Skeletal muscle satellite cell (primary cell): ENCODE results near the gene ACSL4.
"Not testable (repeated sequence)": the region's sequence is repeated elsewhere in the genome, so short reads cannot be mapped to it uniquely, and the experiment has no call there.

ENCODE experiments used
- H3K27me3 ChIP-seq: 2 replicates; pipeline ENCODE4 v1.7.0; 2013; ENCODE audit warnings: low read length; ENCODE audit not compliant: control insufficient read depth, insufficient read depth
- H3K36me3 ChIP-seq: 2 replicates; pipeline ENCODE4 v1.7.0; 2013; ENCODE audit warnings: mild to moderate bottlenecking, control low read depth, low read length; ENCODE audit not compliant: insufficient read depth
- H3K4me1 ChIP-seq: 2 replicates; pipeline ENCODE4 v1.7.0; 2013; ENCODE audit warnings: low read length; ENCODE audit not compliant: control insufficient read depth, insufficient read depth
- H3K4me2 ChIP-seq: 2 replicates; pipeline ENCODE4 v1.7.0; 2013; ENCODE audit warnings: mild to moderate bottlenecking, low read length
- H3K4me3 ChIP-seq: 2 replicates; pipeline ENCODE4 v1.7.0; 2013; ENCODE audit warnings: low read length
- H3K9ac ChIP-seq: 2 replicates; pipeline ENCODE4 v1.7.0; 2013; ENCODE audit warnings: mild to moderate bottlenecking, low read depth, low read length, moderate library complexity
- H3K9me3 ChIP-seq: replicated peaks from 2 replicates; pipeline ENCODE4 v1.7.0; 2013; ENCODE audit warnings: mild to moderate bottlenecking, control low read depth, low read length

ACSL4 gene

GRCh38 chrX:109660435-109661143 lies 72.5 kb downstream of the ACSL4 start:
- Histone ChIP-seq H3K4me2 (no peak overlapping the region), H3K9me3 (no peaks in the 10 kb centered on the region), H3K4me1 (no peaks in the 10 kb centered on the region), H3K27me3 (peaks cover 5% of the 10 kb centered on the region), H3K9ac (no peak overlapping the region), H3K36me3 (peaks cover 6% of the 10 kb centered on the region), H3K4me3 (no peak overlapping the region)

DNA sequence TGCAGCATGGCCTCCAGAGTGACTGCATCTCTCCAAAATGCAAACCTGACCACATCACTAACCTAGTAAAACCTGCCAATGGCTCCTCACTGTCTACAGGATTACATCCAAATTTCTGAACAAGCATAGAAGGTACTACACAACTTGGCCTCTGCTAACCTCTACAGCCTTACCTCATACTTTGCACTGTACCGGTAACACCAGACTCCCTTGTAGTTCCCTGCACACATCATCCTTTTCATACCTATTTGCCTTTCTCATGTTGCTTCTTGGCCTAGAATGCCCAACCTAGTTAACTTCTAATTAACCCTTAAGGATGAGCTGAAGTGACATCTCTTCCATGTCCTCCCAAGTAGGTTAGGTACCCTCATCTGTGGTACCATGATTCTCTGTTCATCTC lies 74.7 kb downstream of the ACSL4 start:
- Histone ChIP-seq H3K9me3 (no peaks in the 10 kb centered on the region), H3K9ac (no peak overlapping the region), H3K4me3 (no peak overlapping the region), H3K36me3 (peaks cover 6% of the 10 kb centered on the region), H3K4me1 (no peaks in the 10 kb centered on the region), H3K27me3 (peaks cover 7% of the 10 kb centered on the region), H3K4me2 (no peak overlapping the region)

DNA sequence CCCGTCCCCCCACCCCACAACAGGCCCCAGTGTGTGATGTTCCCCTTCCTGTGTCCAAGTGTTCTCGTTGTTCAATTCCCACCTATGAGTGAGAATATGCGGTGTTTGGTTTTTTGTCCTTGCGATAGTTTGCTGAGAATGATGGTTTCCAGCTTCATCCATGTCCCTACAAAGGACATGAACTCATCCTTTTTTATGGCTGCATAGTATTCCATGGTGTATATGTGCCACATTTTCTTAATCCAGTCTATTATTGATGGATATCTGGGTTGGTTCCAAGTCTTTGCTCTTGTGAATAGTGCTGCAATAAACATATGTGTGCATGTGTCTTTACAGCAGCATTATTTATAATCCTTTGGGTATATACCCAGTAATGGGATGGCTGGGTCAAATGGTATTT lies 75.7 kb downstream of the ACSL4 start:
- H3K27me3 ChIP-seq, H3K4me2 ChIP-seq, H3K4me3 ChIP-seq, H3K4me1 ChIP-seq, H3K36me3 ChIP-seq, H3K9me3 ChIP-seq, H3K9ac ChIP-seq: not testable (repeated sequence)

DNA sequence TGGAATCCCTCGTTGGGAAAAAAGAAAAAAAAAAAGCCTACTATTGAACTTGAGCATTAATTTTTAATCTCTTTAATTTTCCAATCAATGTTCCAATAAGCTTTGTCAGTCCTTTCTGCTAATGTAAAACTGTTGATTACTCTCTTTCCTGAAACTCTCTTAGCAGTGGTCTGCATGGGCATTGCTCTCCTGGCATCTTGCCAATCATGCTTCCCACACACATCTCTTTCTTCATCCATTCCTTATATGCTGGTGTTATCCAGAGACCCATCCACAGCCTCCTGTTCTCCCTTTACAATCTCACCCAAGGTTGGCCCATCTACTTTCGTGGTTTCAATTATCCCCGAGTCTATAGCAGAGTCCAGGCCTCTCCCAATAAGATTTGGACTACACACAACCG lies 76.3 kb downstream of the ACSL4 start:
- H3K27me3 ChIP-seq = peaks cover 7% of the 10 kb centered on the region
- no peak overlapping the region for H3K4me3 ChIP-seq
- no peak overlapping the region for H3K4me2 ChIP-seq
- no peak overlapping the region for H3K9ac ChIP-seq
- H3K9me3 ChIP-seq = no peaks in the 10 kb centered on the region
- no peaks in the 10 kb centered on the region for H3K4me1 ChIP-seq
- peaks cover 6% of the 10 kb centered on the region for H3K36me3 ChIP-seq

- H3K27me3 ChIP-seq = peaks cover 7% of the 10 kb centered on the region
- peaks cover 6% of the 10 kb centered on the region for H3K36me3 ChIP-seq
- H3K9ac ChIP-seq = no peak overlapping the region
- H3K4me1 ChIP-seq = no peaks in the 10 kb centered on the region
- no peak overlapping the region for H3K4me3 ChIP-seq
- H3K4me2 ChIP-seq = no peak overlapping the region
- no peaks in the 10 kb centered on the region for H3K9me3 ChIP-seq
These were observed 77.4 kb downstream of the ACSL4 start for GRCh38 chrX:109655502-109656201.

DNA sequence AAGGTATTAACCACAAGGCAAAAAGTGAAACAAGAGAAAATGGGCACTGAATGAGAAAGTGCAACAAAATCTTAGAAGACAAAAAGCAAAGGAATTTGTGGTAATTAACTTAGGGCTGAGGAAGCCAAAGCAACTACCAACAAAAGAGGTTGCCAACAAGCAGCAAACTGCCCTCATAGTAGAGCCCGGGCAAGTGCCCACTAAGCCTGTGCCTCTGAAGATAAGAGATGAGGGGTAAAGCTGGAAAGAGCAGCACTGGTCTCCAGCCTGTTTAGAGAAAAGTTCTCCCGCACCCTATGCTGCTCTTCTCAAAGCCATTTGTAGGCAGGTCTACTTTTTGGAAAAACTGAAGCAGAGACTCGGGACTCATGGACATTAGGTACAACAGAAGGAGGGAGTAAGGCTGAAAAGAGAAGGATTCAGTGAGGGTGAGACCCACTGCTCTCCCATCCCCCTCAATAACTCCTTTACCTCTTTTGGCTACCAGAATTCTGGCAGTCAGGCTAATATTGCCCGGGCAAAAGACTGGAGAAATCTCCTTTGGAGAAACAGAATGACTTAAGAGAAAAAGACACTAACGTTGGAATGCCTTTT lies 78.4 kb downstream of the ACSL4 start:
- no peaks in the 10 kb centered on the region for H3K9me3 ChIP-seq
- no peak overlapping the region for H3K4me2 ChIP-seq
- no peaks in the 10 kb centered on the region for H3K4me1 ChIP-seq
- H3K36me3 ChIP-seq = peaks cover 6% of the 10 kb centered on the region
- H3K4me3 ChIP-seq = no peak overlapping the region
- no peak overlapping the region for H3K9ac ChIP-seq
- H3K27me3 ChIP-seq = peaks cover 7% of the 10 kb centered on the region

- H3K4me1 ChIP-seq = not testable (repeated sequence)
These were observed 88.4 kb downstream of the ACSL4 start for GRCh38 chrX:109644671-109645070.

DNA sequence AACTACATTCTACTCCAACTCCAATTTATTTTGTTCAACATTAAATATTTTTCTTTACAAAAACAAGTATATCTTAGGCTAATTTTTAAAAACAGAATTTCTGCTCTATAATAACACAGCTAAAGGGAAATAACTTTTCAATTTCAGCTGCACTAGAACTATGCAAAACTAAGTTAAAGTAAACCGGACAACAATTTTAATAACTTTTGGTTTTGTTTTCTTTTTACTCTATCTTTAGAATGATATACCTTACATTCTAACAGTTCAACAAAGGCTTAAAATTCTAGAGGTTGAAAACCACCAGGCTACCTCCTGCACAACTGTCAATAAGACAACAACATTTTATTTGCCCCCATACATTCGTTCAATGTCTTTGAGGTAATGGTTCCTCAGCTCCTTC lies 89.4 kb downstream of the ACSL4 start:
- H3K9me3 ChIP-seq = no peaks in the 10 kb centered on the region
- H3K4me2 ChIP-seq = no peak overlapping the region
- peaks cover 2% of the 10 kb centered on the region for H3K27me3 ChIP-seq
- H3K4me1 ChIP-seq = no peaks in the 10 kb centered on the region
- H3K36me3 ChIP-seq = peaks cover 4% of the 10 kb centered on the region
- H3K9ac ChIP-seq = no peak overlapping the region
- H3K4me3 ChIP-seq = no peak overlapping the region

More at GRCh38 chrX:109644671-109645070, 88.4 kb downstream of the ACSL4 start:
- H3K4me2 ChIP-seq, H3K4me3 ChIP-seq, H3K9ac ChIP-seq, H3K36me3 ChIP-seq, H3K9me3 ChIP-seq, H3K27me3 ChIP-seq: not testable (repeated sequence)

GRCh38 chrX:109638158-109638557 lies 94.9 kb downstream of the ACSL4 start:
- no peaks in the 10 kb centered on the region for H3K9me3 ChIP-seq
- H3K9ac ChIP-seq = no peak overlapping the region
- H3K4me2 ChIP-seq = no peak overlapping the region
- peaks cover 4% of the 10 kb centered on the region for H3K36me3 ChIP-seq
- H3K4me3 ChIP-seq = no peak overlapping the region
- no peaks in the 10 kb centered on the region for H3K4me1 ChIP-seq
- peaks cover 5% of the 10 kb centered on the region for H3K27me3 ChIP-seq

GRCh38 chrX:109637477-109637876 lies 95.6 kb downstream of the ACSL4 start:
- H3K4me3 ChIP-seq, H3K9ac ChIP-seq, H3K4me1 ChIP-seq, H3K36me3 ChIP-seq, H3K9me3 ChIP-seq, H3K4me2 ChIP-seq, H3K27me3 ChIP-seq: not testable (repeated sequence)

- H3K4me2 ChIP-seq = no peak overlapping the region
- H3K27me3 ChIP-seq = peaks cover 2% of the 10 kb centered on the region
- no peaks in the 10 kb centered on the region for H3K4me1 ChIP-seq
- peaks cover 4% of the 10 kb centered on the region for H3K36me3 ChIP-seq
- no peak overlapping the region for H3K9ac ChIP-seq
- no peak overlapping the region for H3K4me3 ChIP-seq
- no peaks in the 10 kb centered on the region for H3K9me3 ChIP-seq
These were observed 97.9 kb downstream of the ACSL4 start for GRCh38 chrX:109635146-109635545.
